Gastrocnemius medialis (tissue), 4 donors: Measurements from ENCODE around the gene ABL1. TPM values are rescaled to one million over a fixed set of nuclear protein-coding genes. Genes with fewer than 3 reads are reported as not detected.

Source experiments
- ATAC-seq, 2 donors: fragments of 150-250 bp; one replicate each; pipeline ENCODE4 v1.9.1; 2016
- DNase-seq, 2 donors: peaks; one replicate each; pipeline ENCODE4 v3.0.0-alpha.2; 2019
- H3K27ac ChIP-seq, 4 donors: fragments of 200-600 bp; sonication (generic); 1 replicate in 1 of 4; 2 replicates in 3 of 4; pipeline ENCODE4 v1.5.1; 2016 to 2018; ENCODE audit warnings: mild to moderate bottlenecking in 2 of 4, moderate library complexity in 1 of 4
- H3K27me3 ChIP-seq, 3 donors: fragments of 200-600 bp; sonication (generic) in 2 of 3; 1 replicate in 1 of 3; 2 replicates in 2 of 3; pipeline versions ENCODE4 v1.5.1 to v1.6.0; 2016 to 2019; ENCODE audit warnings: mild to moderate bottlenecking in 1 of 3, moderate library complexity in 1 of 3
- H3K36me3 ChIP-seq, 2 donors: fragments of 200-600 bp; sonication (generic) in 1 of 2; one replicate each; pipeline ENCODE4 v1.5.1; 2017 to 2018
- H3K4me1 ChIP-seq, 2 donors: fragments of 200-600 bp; sonication (generic) in 1 of 2; one replicate each; pipeline ENCODE4 v1.5.1; 2016 to 2017; ENCODE audit warnings: mild to moderate bottlenecking in 2 of 2
- H3K4me3 ChIP-seq, 4 donors: fragments of 200-600 bp; sonication (generic) in 3 of 4; 1 replicate in 1 of 4; 2 replicates in 3 of 4; pipeline ENCODE4 v1.5.1; 2016 to 2019; ENCODE audit warnings: mild to moderate bottlenecking in 2 of 4
- H3K9me3 ChIP-seq, 3 donors: fragments of 200-600 bp; sonication (generic) in 2 of 3; 1 replicate in 1 of 3; 2 replicates in 2 of 3; pipeline ENCODE4 v1.5.1; 2016 to 2019
- CTCF ChIP-seq, 5 experiments: fragments of 450-650 bp in 3 of 5; fragments of 200-600 bp in 2 of 5; sonication (generic) in 2 of 5; IDR thresholded peaks in 4 of 5; conservative IDR thresholded peaks in 1 of 5; 1 replicate in 4 of 5; 2 replicates in 1 of 5; pipeline ENCODE4 v1.5.1; 2016 to 2019; ENCODE audit warnings: antibody characterized with exemption in 5 of 5, mild to moderate bottlenecking in 3 of 5, moderate library complexity in 3 of 5
- POLR2A ChIP-seq, 2 donors: fragments of 450-650 bp; IDR thresholded peaks; one replicate each; pipeline ENCODE4 v1.6.1; 2017; ENCODE audit warnings: antibody characterized with exemption in 2 of 2, mild to moderate bottlenecking in 2 of 2, moderate library complexity in 2 of 2
- in situ Hi-C, 4 donors: fragments of 200-750 bp; cut with MboI; loops; one replicate each; pipeline versions ENCODE4 v1.15.0 to v1.8.0; 2017; ENCODE audit warnings: low sequenced_read_pairs in 4 of 4
- intact Hi-C: fragments of 100-400 bp; cut with DNase I; formaldehyde crosslinking; loops from one replicate; pipeline ENCODE4 v1.15.1; 2023; ENCODE audit warnings: low total_unique reads
- total RNA-seq, 4 donors: library from RNA; depleted of rRNA; stranded (reverse); fragments of >200 nt; gene quantifications; one replicate each; pipeline versions ENCODE4 v1.1.0 to v1.2.3, GENCODE V29; 2016

Gene ABL1
- total RNA-seq, 4 donors from 2014 or later = 22.8 to 55.5 (median 28.5) TPM

GRCh38 chr9:130865921-130866320 is 30.9 kb downstream of the ABL1 start:
- H3K9me3 ChIP-seq = no peaks in the 10 kb centered on the region
- peaks cover 0 to 18% of the 10 kb centered on the region in 2 donors for H3K36me3 ChIP-seq
- no peak overlapping the region for H3K27ac ChIP-seq
- DNase-seq (no peak), ATAC-seq (no peak)
- H3K27me3 ChIP-seq = no peaks in the 10 kb centered on the region
- no peak overlapping the region for H3K4me3 ChIP-seq
- H3K4me1 ChIP-seq = peaks cover 8 to 19% of the 10 kb centered on the region in 2 donors
- no peak for TF ChIP-seq POLR2A (IDR thresholded peaks at IDR 0.05)
- no peak for TF ChIP-seq CTCF (IDR thresholded peaks at IDR 0.05 in 4 of 5, conservative IDR thresholded peaks at IDR 0.05 in 1 of 5)
- in situ Hi-C loops = loop anchor here in 3 of 4 donors (5.0 to 10.0 kb wide), 2 partner anchors 159 to 161 kb away; no protein-coding TSS in a partner anchor
- intact Hi-C loops = loop anchor here (1.0 to 5.0 kb wide), 3 partner anchors 132 to 181 kb away; no protein-coding TSS in a partner anchor

DNA sequence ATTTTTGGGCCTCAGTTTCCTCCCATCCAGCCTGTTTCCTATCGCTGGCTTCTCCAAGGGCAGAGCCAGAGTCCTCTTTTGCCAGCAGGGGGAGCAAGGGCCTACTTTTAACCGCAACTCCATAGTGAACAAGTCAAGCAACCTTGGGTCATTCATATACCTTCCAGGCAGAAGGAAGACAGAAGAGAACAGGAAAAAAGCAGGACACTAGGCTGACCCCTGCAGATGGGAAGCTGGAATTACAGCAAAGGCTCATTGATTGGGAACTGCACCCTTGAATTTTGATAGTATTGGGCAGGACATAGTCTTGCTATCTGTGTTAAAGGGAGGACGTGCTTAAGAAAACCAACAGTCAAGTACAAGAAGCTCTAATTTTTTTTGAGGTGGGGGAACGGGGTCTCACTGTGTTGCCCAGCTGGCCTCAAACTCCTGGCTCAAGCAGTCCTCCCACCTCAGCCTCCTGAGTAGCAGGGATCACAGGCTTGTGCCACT is 31.5 kb downstream of the ABL1 start:
- DNase-seq = peak; percentile 32 to 64
- H3K4me3 ChIP-seq = no peak overlapping the region
- in situ Hi-C loops (loop anchor here in 3 of 4 donors (5.0 to 10.0 kb wide), 2 partner anchors 159 to 162 kb away; no protein-coding TSS in a partner anchor), intact Hi-C loops (loop anchor here (1.0 to 5.0 kb wide), 3 partner anchors 132 to 181 kb away; no protein-coding TSS in a partner anchor)
- TF ChIP-seq POLR2A (IDR thresholded peaks at IDR 0.05) (no peak), CTCF (IDR thresholded peaks at IDR 0.05 in 4 of 5, conservative IDR thresholded peaks at IDR 0.05 in 1 of 5) (peak; percentile 55 to 78 (median 64))
- H3K9me3 ChIP-seq = no peaks in the 10 kb centered on the region
- H3K27ac ChIP-seq = no peak overlapping the region
- peaks cover 2 to 13% of the 10 kb centered on the region in 2 donors for H3K4me1 ChIP-seq
- H3K27me3 ChIP-seq = no peaks in the 10 kb centered on the region
- H3K36me3 ChIP-seq = peaks cover 0 to 18% of the 10 kb centered on the region in 2 donors
- peak; percentile 70 to 86 for ATAC-seq

DNA sequence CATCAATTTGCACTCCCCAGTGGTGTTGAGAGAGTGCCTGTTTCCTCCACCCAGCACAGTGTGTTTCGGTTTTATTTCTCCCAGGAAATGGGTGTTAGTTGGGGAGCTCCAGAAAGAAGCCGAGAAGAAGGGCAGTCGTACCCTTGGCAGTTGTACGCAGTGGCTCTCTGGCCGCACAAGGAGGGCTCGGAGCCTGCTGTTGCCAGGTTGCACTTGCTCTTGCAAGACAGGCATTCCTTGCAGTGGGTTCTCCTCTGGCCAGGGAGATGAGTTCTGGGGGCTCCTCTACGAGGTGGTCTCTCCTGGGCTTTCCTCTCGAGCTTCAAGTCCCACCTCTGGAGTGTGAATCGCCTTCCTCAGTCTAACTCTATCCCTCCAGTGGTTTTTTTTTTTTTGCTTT is 32.5 kb downstream of the ABL1 start:
- Histone ChIP-seq H3K36me3 (peaks cover 0 to 25% of the 10 kb centered on the region in 2 donors), H3K27ac (no peak overlapping the region), H3K27me3 (no peaks in the 10 kb centered on the region), H3K9me3 (no peaks in the 10 kb centered on the region), H3K4me3 (no peak overlapping the region), H3K4me1 (peaks cover 3 to 5% of the 10 kb centered on the region in 2 donors)
- in situ Hi-C loops (loop anchor here in 3 of 4 donors (5.0 to 10.0 kb wide), 2 partner anchors 160 to 163 kb away; no protein-coding TSS in a partner anchor), intact Hi-C loops (loop anchor here (2.0 to 5.0 kb wide), 2 partner anchors 161 to 180 kb away; no protein-coding TSS in a partner anchor)
- ATAC-seq (no peak), DNase-seq (no peak)
- TF ChIP-seq CTCF (IDR thresholded peaks at IDR 0.05 in 4 of 5, conservative IDR thresholded peaks at IDR 0.05 in 1 of 5) (no peak), POLR2A (IDR thresholded peaks at IDR 0.05) (no peak)

DNA sequence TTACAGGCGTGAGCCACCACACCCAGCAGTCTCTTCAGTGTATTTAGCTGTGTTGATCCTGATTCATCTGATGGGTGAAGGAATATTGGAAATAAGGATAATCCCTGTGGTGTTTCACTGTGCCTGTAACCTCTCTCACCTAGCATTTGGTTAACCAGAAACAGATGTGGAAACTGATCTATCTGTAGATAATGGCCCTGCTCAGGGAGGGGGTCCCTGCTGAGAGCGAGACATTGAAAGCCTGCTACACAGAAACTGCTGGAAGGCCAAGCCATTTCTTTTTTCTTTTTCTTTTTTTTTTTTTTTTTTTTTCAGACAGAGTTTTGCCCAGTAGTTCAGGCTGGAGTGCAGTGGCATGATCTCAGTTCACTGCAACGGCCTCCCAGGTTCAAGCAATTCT is 33.2 kb downstream of the ABL1 start:
- no peak for TF ChIP-seq POLR2A (IDR thresholded peaks at IDR 0.05)
- TF ChIP-seq CTCF (IDR thresholded peaks at IDR 0.05 in 4 of 5, conservative IDR thresholded peaks at IDR 0.05 in 1 of 5) = no peak
- H3K4me1 ChIP-seq = peaks cover 10 to 11% of the 10 kb centered on the region in 2 donors

More for the DNA sequence above, 33.2 kb downstream of the ABL1 start:
- Histone ChIP-seq H3K4me3 (no peak overlapping the region), H3K27ac (no peak overlapping the region), H3K27me3 (no peaks in the 10 kb centered on the region), H3K36me3 (peaks cover 0 to 26% of the 10 kb centered on the region in 2 donors), H3K9me3 (no peaks in the 10 kb centered on the region)
- DNase-seq (no peak), ATAC-seq (no peak)
- in situ Hi-C loops = loop anchor here in 3 of 4 donors (5.0 to 10.0 kb wide), 2 partner anchors 161 to 163 kb away; no protein-coding TSS in a partner anchor
- intact Hi-C loops = loop anchor here (5.0 kb wide), 1 partner anchor 179 kb away; no protein-coding TSS in a partner anchor
